K562 (cell line): ENCODE results near the gene ST7. TPM values are rescaled to one million over a fixed set of nuclear protein-coding genes. Genes with fewer than 3 reads are reported as not detected.

Source experiments
- ATAC-seq: fragments of 200-7000 bp; cut with Tn5 transposase; 3 replicates; pipeline ENCODE4 v1.9.1; 2020; ENCODE audit warnings: moderate library complexity
- BruUV-seq: library from RNA; stranded (reverse); fragments of 400-500 nt; replicated peaks from 2 replicates; lab custom pipeline; 2021; lab: Mats Ljungman, UMichigan
- CTCF ChIA-PET: fragments of 300-600 bp; formaldehyde crosslinking; extraction: SDS; loops from one replicate; lab custom pipeline; 2021; ENCODE audit warnings: low intra/inter-chr PET ratio; lab: Yijun Ruan, JAX
- POLR2A ChIA-PET: fragments of 300-600, 350-650 bp; sonication (Branson Sonifier 250); formaldehyde crosslinking; extraction: SDS; loops from one replicate; lab custom pipeline; 2021; ENCODE audit warnings: antibody characterized with exemption, inconsistent platforms; lab: Yijun Ruan, JAX
- DNase-seq, 4 experiments: peaks; one replicate each; pipeline versions ENCODE4 v3.0.0 to v3.0.0-alpha.2; 2011 to 2018; ENCODE audit warnings: low spot score in 3 of 4, mixed read lengths in 3 of 4; ENCODE audit errors: extremely low read depth in 1 of 4
- FAIRE-seq: peaks from 2 replicates; lab custom pipeline; 2011; peaks lifted over from hg19 to GRCh38; lab: Jason Lieb, UNC
- H2AFZ ChIP-seq: 2 replicates; pipeline ENCODE4 v1.6.0; 2011; ENCODE audit warnings: low read depth, low read length, control low read depth, inconsistent platforms
- H3K27ac ChIP-seq: fragments of 200-600 bp; 3 replicates; pipeline ENCODE4 v1.8.0; 2011; ENCODE audit warnings: low read depth, mild to moderate bottlenecking, control low read depth, inconsistent platforms, low read length, moderate library complexity, mixed read lengths; ENCODE audit errors: extremely low read depth
- H3K27me3 ChIP-seq, 2 experiments: fragments of 300-600 bp in 1 of 2; 2 replicates in 1 of 2; 3 replicates in 1 of 2; pipeline versions ENCODE4 v1.6.0 to v1.8.0; 2011; ENCODE audit warnings: inconsistent platforms in 2 of 2, low read length in 2 of 2, mild to moderate bottlenecking in 1 of 2, mixed read lengths in 1 of 2, moderate library complexity in 1 of 2; ENCODE audit not compliant: control insufficient read depth in 2 of 2, insufficient read depth in 2 of 2
- H3K36me3 ChIP-seq: fragments of 300-600 bp; 3 replicates; pipeline ENCODE4 v1.8.0; 2011; ENCODE audit warnings: mild to moderate bottlenecking, low read length, inconsistent platforms; ENCODE audit not compliant: control insufficient read depth, insufficient read depth
- H3K4me1 ChIP-seq, 2 experiments: fragments of 200-600 bp in 1 of 2; replicated peaks in 1 of 2; 2 replicates in 1 of 2; 3 replicates in 1 of 2; pipeline versions ENCODE4 v1.5.1 to v1.8.0; 2011; ENCODE audit warnings: inconsistent platforms in 2 of 2, low read length in 2 of 2, mild to moderate bottlenecking in 1 of 2, mixed read lengths in 1 of 2, moderate library complexity in 1 of 2; ENCODE audit not compliant: control insufficient read depth in 2 of 2, insufficient read depth in 2 of 2
- H3K4me2 ChIP-seq: 2 replicates; pipeline ENCODE4 v1.6.1; 2011; ENCODE audit warnings: low read length, control low read depth, inconsistent platforms, mixed read lengths; ENCODE audit not compliant: insufficient read depth
- H3K4me3 ChIP-seq: fragments of 200-600 bp; sonication (generic), shearing (Covaris generic); 2 replicates; pipeline ENCODE4 v1.5.1; 2016; ENCODE audit warnings: control low read depth, inconsistent platforms
- H3K79me2 ChIP-seq: fragments of 200-600 bp; 3 replicates; pipeline ENCODE4 v1.8.0; 2011; ENCODE audit warnings: low read length, inconsistent platforms; ENCODE audit not compliant: control insufficient read depth, insufficient read depth
- H3K9ac ChIP-seq, 2 experiments: 2 replicates each; pipeline versions ENCODE4 v1.6.0 to v1.6.1; 2011; ENCODE audit warnings: low read depth in 2 of 2, low read length in 2 of 2, control low read depth in 1 of 2, inconsistent platforms in 1 of 2, mild to moderate bottlenecking in 1 of 2, mixed read lengths in 1 of 2; ENCODE audit not compliant: insufficient read depth in 1 of 2
- H3K9me1 ChIP-seq: one replicate; pipeline ENCODE4 v1.6.0; 2011; ENCODE audit warnings: inconsistent platforms, mild to moderate bottlenecking, low read length, moderate library complexity; ENCODE audit not compliant: control insufficient read depth, insufficient read depth
- H3K9me3 ChIP-seq: replicated peaks from 2 replicates; pipeline ENCODE4 v1.5.1; 2011; ENCODE audit warnings: low read depth, low read length, inconsistent platforms; ENCODE audit not compliant: control insufficient read depth, insufficient read depth
- H4K20me1 ChIP-seq: replicated peaks from 2 replicates; pipeline ENCODE4 v1.6.1; 2011; ENCODE audit warnings: low read length, inconsistent platforms, mixed read lengths; ENCODE audit not compliant: control insufficient read depth, insufficient read depth
- ATF1 ChIP-seq, 2 experiments: fragments of 450-650 bp in 1 of 2; IDR thresholded peaks; 2 replicates each; pipeline ENCODE4 v1.6.1; 2016; ENCODE audit warnings: missing compliant biosample characterization in 1 of 2, missing genetic modification characterization in 1 of 2
- CBX3 ChIP-seq, 2 experiments: IDR thresholded peaks; 1 replicate in 1 of 2; 2 replicates in 1 of 2; pipeline ENCODE4 v1.6.1; 2012; ENCODE audit warnings: inconsistent platforms in 2 of 2, low read length in 2 of 2, borderline replicate concordance in 1 of 2, control low read depth in 1 of 2
- CC2D1A ChIP-seq: fragments of 450-650 bp; IDR thresholded peaks from 2 replicates; pipeline ENCODE4 v1.6.1; 2017; ENCODE audit warnings: mild to moderate bottlenecking
- CHD4 ChIP-seq: fragments of 200-600 bp; sonication (generic); IDR thresholded peaks from 3 replicates; pipeline ENCODE4 v1.6.1; 2012; ENCODE audit warnings: low read depth, mild to moderate bottlenecking, mixed read lengths, low read length, inconsistent platforms; ENCODE audit not compliant: insufficient read depth, insufficient replicate concordance, poor library complexity, severe bottlenecking
- CREM ChIP-seq: IDR thresholded peaks from 2 replicates; pipeline ENCODE4 v1.6.1; 2014; ENCODE audit warnings: antibody characterized with exemption, low read depth
- FOXO4 ChIP-seq: fragments of 450-650 bp; formaldehyde crosslinking; IDR thresholded peaks from 2 replicates; pipeline ENCODE4 v1.4.0; 2020; ENCODE audit warnings: mild to moderate bottlenecking, moderate library complexity
- KAT8 ChIP-seq: fragments of 450-650 bp; IDR thresholded peaks from 2 replicates; pipeline ENCODE4 v1.6.1; 2016; ENCODE audit warnings: low read depth, mild to moderate bottlenecking
- MTA1 ChIP-seq: fragments of 450-650 bp; IDR thresholded peaks from 2 replicates; pipeline ENCODE4 v1.6.1; 2017; ENCODE audit warnings: borderline replicate concordance
- NEUROD1 ChIP-seq: fragments of 150-350 bp; IDR thresholded peaks from 2 replicates; pipeline ENCODE4 v1.6.1; 2014; ENCODE audit warnings: borderline replicate concordance, low read length, low read depth; ENCODE audit not compliant: partially characterized antibody
- SIX5 ChIP-seq, 2 experiments: IDR thresholded peaks; 2 replicates each; pipeline ENCODE4 v1.6.1; 2011; ENCODE audit warnings: low read length in 2 of 2, borderline replicate concordance in 1 of 2, low read depth in 1 of 2, mild to moderate bottlenecking in 1 of 2, moderate library complexity in 1 of 2; ENCODE audit not compliant: insufficient read depth in 1 of 2
- SREBF2 ChIP-seq: sonication (generic); formaldehyde crosslinking; IDR thresholded peaks from 2 replicates; pipeline ENCODE4 v1.4.0; 2020; ENCODE audit warnings: mild to moderate bottlenecking, missing genetic modification reagents
- ZBTB5 ChIP-seq: fragments of 450-650 bp; IDR thresholded peaks from 2 replicates; pipeline ENCODE4 v1.6.1; 2017; ENCODE audit warnings: antibody characterized with exemption
- ZNF134 ChIP-seq: fragments of 250-450 bp; sonication (Bioruptor Pico); conservative IDR thresholded peaks from 2 replicates; pipeline ENCODE4 v1.4.0; 2020
- ZNF165 ChIP-seq: fragments of 250-450 bp; sonication (Bioruptor Pico); IDR thresholded peaks from 2 replicates; pipeline ENCODE4 v1.4.0; 2020; ENCODE audit warnings: borderline replicate concordance
- ZNF212 ChIP-seq: fragments of 450-650 bp; formaldehyde crosslinking; IDR thresholded peaks from 2 replicates; pipeline ENCODE4 v1.4.0; 2020; ENCODE audit warnings: mild to moderate bottlenecking
- ZNF766 ChIP-seq: fragments of 200-800 bp; sonication (Bioruptor generic); conservative IDR thresholded peaks from 2 replicates; pipeline ENCODE4 v1.6.1; 2016; ENCODE audit warnings: missing genetic modification characterization, missing compliant biosample characterization
- ZNF77 ChIP-seq: fragments of 250-450 bp; sonication (Bioruptor Pico); IDR thresholded peaks from 2 replicates; pipeline ENCODE4 v1.5.0; 2020
- ZNF79 ChIP-seq: fragments of 250-450 bp; sonication (Bioruptor Pico); IDR thresholded peaks from 2 replicates; pipeline ENCODE4 v1.4.0; 2020; ENCODE audit warnings: low read depth, mild to moderate bottlenecking, moderate library complexity
- ZNF830 ChIP-seq: fragments of 250-450 bp; sonication (Bioruptor Pico); IDR thresholded peaks from 2 replicates; pipeline ENCODE4 v1.5.0; 2021; ENCODE audit warnings: mild to moderate bottlenecking
- WGBS: fragments of 100-300 bp; shearing (Covaris generic); methylation state at CpG from one replicate; pipeline ENCODE4 v1.1.6; 2016; ENCODE audit warnings: low coverage, mixed read lengths; ENCODE audit not compliant: insufficient coverage; ENCODE audit errors: missing lambda C conversion rate; 5-methylcytosine and 5-hydroxymethylcytosine counted together
- in situ Hi-C: fragments of 300-500 bp; cut with MboI; formaldehyde crosslinking; loops from 4 replicates; pipeline ENCODE4 v1.15.0; 2018; ENCODE audit warnings: inconsistent platforms, mixed read lengths
- intact Hi-C: fragments of 100-400 bp; cut with micrococcal nuclease; formaldehyde crosslinking; loops from 2 replicates; pipeline ENCODE4 v1.14.2; 2022
- polyA plus RNA-seq, 8 experiments: library from polyadenylated mRNA; depleted of rRNA in 4 of 8; stranded (reverse) in 5 of 8; unstranded in 3 of 8; fragments of >200 nt; fragmentation: Nextera tagmentation in 2 of 8; fragmentation: Illumina TruSeq in 1 of 8; extraction: Ambion mirVana in 2 of 8; extraction: Trizol in 1 of 8; gene quantifications; 2 replicates each; pipeline versions ENCODE4 v1.2.1 to v1.2.3, GENCODE V29; 2011 to 2014; ENCODE audit warnings: inconsistent platforms in 1 of 8, missing spikeins in 1 of 8
- total RNA-seq, 7 experiments: library from RNA; depleted of rRNA in 6 of 7; stranded (reverse); fragments of >200 nt in 6 of 7; fragmentation: Illumina TruSeq in 2 of 7; extraction: Trizol in 2 of 7; gene quantifications; 2 replicates each; pipeline versions ENCODE4 v1.2.1 to v1.2.3, GENCODE V29; 2011 to 2021; ENCODE audit warnings: low replicate concordance in 1 of 7

Gene ST7
- total and polyA plus RNA-seq, 9 of the 15 experiments (the other 6 are each of a cell fraction or from before 2014, with no cell fraction given): 23.9 to 56.3 (median 36.9) TPM

- TF ChIP-seq ATF1 (CRISPR knock-in tag; IDR thresholded peaks at IDR 0.05) (no peak), ATF1 (tag; IDR thresholded peaks at IDR 0.05) (no peak), SREBF2 (CRISPR knock-in tag) (no peak), CREM (no peak), KAT8 (no peak), ZNF766 (CRISPR knock-in tag) (no peak), CC2D1A (no peak), CBX3 (IDR thresholded peaks at IDR 0.05; ENCODE audit: borderline replicate concordance in 1 of 2, low read length in 2 of 2) (no peak)
- TF ChIP-seq, all 486 proteins: peak for 0
These were observed 40.9 kb upstream of the ST7 start (continued) for GRCh38 chr7:116912269-116912909.

GRCh38 chr7:116918704-116919103 is 34.6 kb upstream of the ST7 start:
- no peak overlapping the region for H3K9ac ChIP-seq
- no TSS peak for BruUV-seq
- H2AFZ ChIP-seq: no peak overlapping the region
- FAIRE-seq (no peak), DNase-seq (no peak), ATAC-seq (no peak)
- peaks cover 42% of the 10 kb centered on the region for H3K36me3 ChIP-seq
- H3K9me3 ChIP-seq: no peaks in the 10 kb centered on the region
- H4K20me1 ChIP-seq: no peaks in the 10 kb centered on the region
- in situ Hi-C loops (no loop called here), intact Hi-C loops (no loop called here)
- 90% methylated on average over 3 of the region's 3 CpGs for WGBS
- no peaks in the 10 kb centered on the region for H3K27me3 ChIP-seq
- CTCF ChIA-PET: no interaction called here
- no peaks in the 10 kb centered on the region for H3K79me2 ChIP-seq
- H3K9me1 ChIP-seq: no peaks in the 10 kb centered on the region
- POLR2A ChIA-PET: no interaction called here
- no peak overlapping the region for H3K4me3 ChIP-seq
- no peak overlapping the region for H3K27ac ChIP-seq
- no peaks in the 10 kb centered on the region for H3K4me1 ChIP-seq
- H3K4me2 ChIP-seq: no peak overlapping the region
- TF ChIP-seq NEUROD1: no peak
- TF ChIP-seq ZNF79: no peak
- TF ChIP-seq ZBTB5: no peak
- TF ChIP-seq SIX5 (IDR thresholded peaks at IDR 0.05; ENCODE audit: borderline replicate concordance in 1 of 2, insufficient read depth in 1 of 2, low read depth in 1 of 2, low read length in 2 of 2): no peak
- no peak for TF ChIP-seq MTA1
- no peak for TF ChIP-seq ZNF212 (CRISPR knock-in tag)
- TF ChIP-seq ZNF165 (CRISPR knock-in tag): no peak
- TF ChIP-seq FOXO4 (CRISPR knock-in tag): no peak
- no peak for TF ChIP-seq ZNF830 (CRISPR knock-in tag)
- TF ChIP-seq ZNF77: no peak
- no peak for TF ChIP-seq ZNF134 (CRISPR knock-in tag)
- no peak for TF ChIP-seq CHD4
